Hematopoietic multipotent progenitor cell treated with erythropoietin and hydrocortisone succinate and interleukin-3 and kit ligand, for 8 days (in vitro differentiated cells): ENCODE measurements around the gene NHLRC4.

Experiments used
- DNase-seq: peaks from one replicate; pipeline ENCODE4 v3.0.0-alpha.2; 2015

Gene NHLRC4

GRCh38 chr16:554640-555365 lies 12.0 kb upstream of the NHLRC4 start:
- DNase-seq, result no peak

- no peak for DNase-seq
These were observed 11.0 kb upstream of the NHLRC4 start for GRCh38 chr16:555528-556473.

GRCh38 chr16:556474-557173 lies 10.2 kb upstream of the NHLRC4 start:
- DNase-seq, result no peak

GRCh38 chr16:557463-558297 lies 9.1 kb upstream of the NHLRC4 start:
- DNase-seq, result no peak

- no peak for DNase-seq
These were observed 8.3 kb upstream of the NHLRC4 start for GRCh38 chr16:558298-559020.

- no peak for DNase-seq
These were observed 7.8 kb upstream of the NHLRC4 start for GRCh38 chr16:559021-559380.

- no peak for DNase-seq
These were observed 7.2 kb upstream of the NHLRC4 start for GRCh38 chr16:559411-560203.

- no peak for DNase-seq
These were observed 6.6 kb upstream of the NHLRC4 start, which contains the start of gene PRR35 for GRCh38 chr16:560204-560700. TSS of gene PRR35 (plus strand) at chr16:560394. CDS start at chr16:563295, 2,901 bp downstream.

GRCh38 chr16:560701-561412 lies 5.9 kb upstream of the NHLRC4 start:
- DNase-seq, result no peak

GRCh38 chr16:561413-561794 lies 5.4 kb upstream of the NHLRC4 start:
- DNase-seq, result no peak

GRCh38 chr16:561957-562938 lies 4.6 kb upstream of the NHLRC4 start:
- no peak for DNase-seq

GRCh38 chr16:563072-563644 lies 3.6 kb upstream of the NHLRC4 start:
- no peak for DNase-seq

- DNase-seq, result no peak
These were observed 2.0 kb upstream of the NHLRC4 start for GRCh38 chr16:564690-565418.

- peak; percentile 46 for DNase-seq
These were observed 1.1 kb upstream of the NHLRC4 start for GRCh38 chr16:565419-566330.

- DNase-seq, result no peak
These were observed 810 bp downstream of the NHLRC4 start for GRCh38 chr16:567373-568256.
